NOMO-1 (cell line): ENCODE data around the gene OR11A1.

Experiments
- DNase-seq, 2 experiments: peaks; one replicate each; lab custom pipeline; 2025; ENCODE audit not compliant: unreplicated experiment in 2 of 2; lab: John Stamatoyannopoulos, UW

Gene OR11A1

DNA sequence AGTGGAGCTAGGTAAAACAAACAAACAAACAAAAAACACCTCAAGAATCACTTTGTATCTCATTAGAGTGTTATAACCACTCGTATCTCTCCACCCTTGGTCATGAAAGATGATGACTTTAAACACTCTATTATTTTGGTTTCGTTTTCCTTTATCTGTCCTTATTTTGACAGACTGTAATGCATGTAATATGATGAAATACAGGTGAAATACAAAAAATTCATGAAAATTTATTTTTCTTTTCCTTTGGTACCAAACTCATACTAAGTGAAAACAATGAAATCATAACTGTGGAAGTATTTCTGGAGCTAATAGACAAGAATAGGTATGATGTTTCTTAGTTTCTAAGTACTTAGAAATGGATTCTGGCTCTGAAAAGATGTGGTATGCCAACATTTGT lies 57.3 kb downstream of the OR11A1 start:
- no peak for DNase-seq

DNA sequence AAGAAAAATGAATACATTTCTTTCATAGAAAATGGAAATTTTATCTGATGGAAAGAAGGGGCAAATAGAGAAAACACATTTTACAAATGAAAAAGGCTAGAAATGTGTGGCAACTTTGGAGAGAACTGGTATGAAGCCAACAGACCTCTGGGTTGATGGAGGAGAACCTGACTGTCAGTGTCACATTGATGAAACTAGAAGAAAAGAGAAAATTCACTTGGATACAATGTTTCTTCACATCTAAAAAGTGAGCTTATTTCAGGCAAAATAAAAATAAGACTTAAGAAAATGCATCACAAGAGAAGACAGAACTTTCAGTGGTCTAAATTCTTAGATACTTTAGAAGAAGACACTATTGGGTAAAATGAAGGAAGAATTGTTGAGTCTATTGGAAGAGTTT lies 61.5 kb downstream of the OR11A1 start, which contains the start of gene OR12D2:
Gene OR12D2, plus strand, starts transcription at position 301 of the 400 bp plus-strand sequence. CDS start 1,069 bp downstream, outside the sequence.
- DNase-seq = no peak

DNA sequence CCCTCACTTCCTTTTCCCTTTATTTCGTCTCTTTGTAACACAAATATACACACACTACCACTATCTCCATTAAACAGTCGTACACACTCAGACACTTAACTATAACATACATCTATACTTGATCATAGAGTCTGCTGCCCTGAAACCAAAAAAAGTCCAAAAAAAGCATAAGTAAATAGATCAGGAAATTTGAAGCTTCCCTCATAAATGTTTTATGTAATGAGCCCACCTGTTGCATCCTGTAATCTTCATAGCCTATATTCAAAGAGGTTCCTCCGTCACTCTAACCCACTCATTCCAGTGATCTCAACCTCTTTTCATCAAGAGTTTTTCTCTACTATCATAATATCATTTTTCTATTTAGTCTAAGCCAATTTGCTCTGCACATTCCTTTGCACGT lies 68.3 kb downstream of the OR11A1 start:
- DNase-seq = no peak

DNA sequence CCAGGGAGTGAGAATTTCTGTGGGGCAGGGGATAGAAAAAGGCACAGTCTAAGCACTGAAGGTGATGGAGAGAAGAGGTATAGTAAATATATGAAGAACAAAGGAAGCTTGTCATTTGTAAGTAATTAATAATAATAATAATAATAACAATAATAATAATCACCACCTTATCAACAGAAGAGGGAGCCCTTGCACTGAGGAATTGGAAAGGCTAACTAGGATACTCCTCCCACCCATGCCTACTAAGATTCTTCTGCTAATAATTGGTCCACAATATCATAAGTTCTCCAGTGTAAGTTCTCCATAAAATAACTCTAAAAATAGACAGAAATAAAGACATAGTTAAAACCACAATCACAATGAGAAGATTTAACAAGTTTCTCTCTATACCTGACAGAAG lies 80.9 kb downstream of the OR11A1 start:
- DNase-seq = no peak
